Calu3 (cell line): Measurements from ENCODE around the gene RASSF7. TPM values are rescaled to one million over a fixed set of nuclear protein-coding genes. Genes with fewer than 3 reads are reported as not detected.

Experiments used
- BruUV-seq: library from RNA; stranded (reverse); fragments of 400-500 nt; replicated peaks from 2 replicates; lab custom pipeline; 2021; lab: Mats Ljungman, UMichigan
- CTCF ChIA-PET: fragments of 300-600 bp; sonication (Branson Sonifier 250); formaldehyde crosslinking; loops from one replicate; lab custom pipeline; 2022; ENCODE audit warnings: antibody characterized with exemption; lab: Charles Lee
- DNase-seq: peaks from one replicate; pipeline ENCODE4 v3.0.0; 2022
- H3K27ac Mint-ChIP-seq: one replicate; pipeline ENCODE4 v1.8.0; 2022; ENCODE audit warnings: mixed read lengths; ENCODE audit not compliant: unreplicated experiment
- H3K27me3 Mint-ChIP-seq: one replicate; pipeline ENCODE4 v1.8.0; 2022; ENCODE audit warnings: mixed read lengths; ENCODE audit not compliant: unreplicated experiment
- H3K36me3 Mint-ChIP-seq: one replicate; pipeline ENCODE4 v1.8.0; 2022; ENCODE audit warnings: mild to moderate bottlenecking, moderate library complexity, mixed read lengths; ENCODE audit not compliant: insufficient read depth, unreplicated experiment
- H3K4me1 Mint-ChIP-seq: one replicate; pipeline ENCODE4 v1.8.0; 2022; ENCODE audit warnings: mild to moderate bottlenecking, low read depth, mixed read lengths; ENCODE audit not compliant: unreplicated experiment
- H3K4me3 Mint-ChIP-seq: one replicate; pipeline ENCODE4 v1.8.0; 2022; ENCODE audit warnings: mild to moderate bottlenecking, low read depth, moderate library complexity, mixed read lengths; ENCODE audit not compliant: unreplicated experiment
- H3K9me3 Mint-ChIP-seq: one replicate; pipeline ENCODE4 v1.8.0; 2022; ENCODE audit warnings: low read depth, mixed read lengths; ENCODE audit not compliant: unreplicated experiment
- intact Hi-C: fragments of 100-400 bp; cut with micrococcal nuclease; formaldehyde crosslinking; loops from one replicate; pipeline ENCODE4 v1.10.0; 2022; ENCODE audit not compliant: unreplicated experiment
- total RNA-seq: library from RNA; stranded (reverse); gene quantifications from 2 replicates; pipeline ENCODE4 v1.2.3, GENCODE V29; 2022
- TF ChIP-seq, protein P1 (sequence below): fragments of 200-600 bp; IDR thresholded peaks from one replicate; pipeline ENCODE4 v1.8.0; 2022; ENCODE audit warnings: antibody characterized with exemption; ENCODE audit not compliant: unreplicated experiment

The RASSF7 gene
- total RNA-seq, 1 experiment from 2014 or later = 93.3 TPM

DNA sequence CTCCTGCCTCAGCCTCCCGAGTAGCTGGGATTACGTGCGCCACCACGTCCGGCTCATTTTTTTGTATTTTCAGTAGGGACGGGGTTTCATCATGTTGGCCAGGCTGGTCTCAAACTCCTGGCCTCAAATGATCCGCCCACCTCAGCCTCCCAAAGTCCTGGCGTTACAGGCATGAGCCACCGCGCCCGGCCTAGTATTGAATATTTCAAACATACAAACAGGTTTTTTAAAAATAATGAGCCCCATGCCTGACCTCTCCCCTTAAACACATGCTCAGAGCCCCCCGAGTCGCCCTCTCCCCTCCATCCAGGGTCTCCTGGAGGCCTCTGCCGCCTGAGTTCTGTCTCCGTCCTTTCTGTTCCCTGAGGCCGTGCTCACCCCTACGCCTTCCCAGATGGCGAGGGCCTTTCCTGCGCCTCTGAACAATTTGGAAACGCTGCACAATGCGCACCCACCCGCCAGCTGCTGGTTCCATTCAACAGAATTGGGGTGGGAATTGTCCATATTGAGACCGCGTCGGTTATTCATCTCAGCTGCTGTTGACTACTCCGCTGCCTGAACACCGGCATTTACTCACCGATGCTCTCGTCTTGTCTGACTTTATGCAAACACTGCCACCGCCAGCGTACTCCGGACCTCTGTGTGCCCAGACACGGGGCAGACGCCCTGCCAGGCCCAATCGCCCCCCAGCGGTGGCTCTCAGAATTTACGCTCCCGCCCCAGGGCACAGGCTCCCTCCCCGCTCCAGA is 40.2 kb upstream of the RASSF7 start:
- Mint-ChIP-seq H3K27me3 (no peaks in the 10 kb centered on the region), H3K4me1 (no peaks in the 10 kb centered on the region), H3K4me3 (no peak overlapping the region), H3K36me3 (peaks cover 15% of the 10 kb centered on the region), H3K9me3 (peaks cover 2% of the 10 kb centered on the region), H3K27ac (no peak overlapping the region)
- intact Hi-C loops = no loop called here
- TF ChIP-seq, protein P1, sequence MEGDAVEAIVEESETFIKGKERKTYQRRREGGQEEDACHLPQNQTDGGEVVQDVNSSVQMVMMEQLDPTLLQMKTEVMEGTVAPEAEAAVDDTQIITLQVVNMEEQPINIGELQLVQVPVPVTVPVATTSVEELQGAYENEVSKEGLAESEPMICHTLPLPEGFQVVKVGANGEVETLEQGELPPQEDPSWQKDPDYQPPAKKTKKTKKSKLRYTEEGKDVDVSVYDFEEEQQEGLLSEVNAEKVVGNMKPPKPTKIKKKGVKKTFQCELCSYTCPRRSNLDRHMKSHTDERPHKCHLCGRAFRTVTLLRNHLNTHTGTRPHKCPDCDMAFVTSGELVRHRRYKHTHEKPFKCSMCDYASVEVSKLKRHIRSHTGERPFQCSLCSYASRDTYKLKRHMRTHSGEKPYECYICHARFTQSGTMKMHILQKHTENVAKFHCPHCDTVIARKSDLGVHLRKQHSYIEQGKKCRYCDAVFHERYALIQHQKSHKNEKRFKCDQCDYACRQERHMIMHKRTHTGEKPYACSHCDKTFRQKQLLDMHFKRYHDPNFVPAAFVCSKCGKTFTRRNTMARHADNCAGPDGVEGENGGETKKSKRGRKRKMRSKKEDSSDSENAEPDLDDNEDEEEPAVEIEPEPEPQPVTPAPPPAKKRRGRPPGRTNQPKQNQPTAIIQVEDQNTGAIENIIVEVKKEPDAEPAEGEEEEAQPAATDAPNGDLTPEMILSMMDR = no peak
- CTCF ChIA-PET = no interaction called here
- DNase-seq = no peak
- BruUV-seq = no TSS peak

DNA sequence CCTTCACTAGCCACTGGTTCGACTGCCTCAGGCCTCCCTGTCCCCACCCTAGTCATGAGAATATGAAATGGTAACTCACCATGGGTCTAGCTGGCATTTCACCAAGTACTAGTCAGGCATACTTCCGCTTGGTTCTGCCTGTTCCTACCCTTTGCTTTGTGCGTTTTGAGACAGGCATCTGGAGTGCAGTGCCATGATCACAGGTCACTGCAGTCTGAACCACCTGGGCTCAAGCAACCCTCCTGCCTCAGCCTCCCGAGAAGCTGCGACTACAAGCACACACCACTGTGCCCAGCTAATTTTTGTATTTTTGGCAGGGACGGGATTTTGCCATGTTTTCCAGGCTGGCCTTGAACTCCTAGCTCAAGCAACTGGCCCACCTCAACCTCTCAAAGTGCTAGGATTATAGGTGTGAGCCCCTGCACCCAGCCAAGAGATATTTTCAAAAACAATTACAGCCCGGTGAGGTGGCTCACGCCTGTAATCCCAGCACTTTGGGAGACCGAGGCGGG is 39.5 kb upstream of the RASSF7 start:
- CTCF ChIA-PET = no interaction called here
- peaks cover 10% of the 10 kb centered on the region for H3K36me3 Mint-ChIP-seq
- intact Hi-C loops = no loop called here

DNA sequence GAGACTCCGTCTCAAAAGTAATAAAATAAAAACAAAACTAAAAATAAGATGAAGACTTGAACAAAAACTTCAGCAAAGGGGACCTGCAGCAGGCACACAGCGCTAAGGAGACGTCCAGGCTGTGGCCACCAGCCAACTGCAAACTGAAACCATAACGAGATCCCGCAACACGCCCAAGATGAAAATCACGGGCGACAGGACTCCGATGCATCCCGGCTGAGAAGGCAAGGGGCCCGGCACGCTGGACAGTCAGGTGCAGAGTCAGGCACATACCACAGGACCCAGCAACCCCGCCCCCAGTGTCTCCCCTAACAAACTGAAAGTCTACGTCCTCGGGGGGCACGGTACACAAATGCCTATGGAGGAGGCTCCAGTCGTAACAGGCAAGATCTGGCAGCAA is 34.6 kb upstream of the RASSF7 start:
- TF ChIP-seq, protein P1 = no peak
- Mint-ChIP-seq H3K27me3 (no peaks in the 10 kb centered on the region), H3K4me3 (no peak overlapping the region), H3K36me3 (no peaks in the 10 kb centered on the region), H3K4me1 (no peaks in the 10 kb centered on the region), H3K9me3 (peaks cover 2% of the 10 kb centered on the region), H3K27ac (no peak overlapping the region)
- intact Hi-C loops = no loop called here
- CTCF ChIA-PET = no interaction called here
- DNase-seq = no peak
- no TSS peak for BruUV-seq

More for the DNA sequence above, 39.5 kb upstream of the RASSF7 start:
- Mint-ChIP-seq H3K27ac (no peak overlapping the region), H3K9me3 (peaks cover 2% of the 10 kb centered on the region), H3K4me1 (no peaks in the 10 kb centered on the region), H3K27me3 (no peaks in the 10 kb centered on the region), H3K4me3 (no peak overlapping the region)
- BruUV-seq = no TSS peak
- TF ChIP-seq, protein P1 = no peak
- DNase-seq = no peak

DNA sequence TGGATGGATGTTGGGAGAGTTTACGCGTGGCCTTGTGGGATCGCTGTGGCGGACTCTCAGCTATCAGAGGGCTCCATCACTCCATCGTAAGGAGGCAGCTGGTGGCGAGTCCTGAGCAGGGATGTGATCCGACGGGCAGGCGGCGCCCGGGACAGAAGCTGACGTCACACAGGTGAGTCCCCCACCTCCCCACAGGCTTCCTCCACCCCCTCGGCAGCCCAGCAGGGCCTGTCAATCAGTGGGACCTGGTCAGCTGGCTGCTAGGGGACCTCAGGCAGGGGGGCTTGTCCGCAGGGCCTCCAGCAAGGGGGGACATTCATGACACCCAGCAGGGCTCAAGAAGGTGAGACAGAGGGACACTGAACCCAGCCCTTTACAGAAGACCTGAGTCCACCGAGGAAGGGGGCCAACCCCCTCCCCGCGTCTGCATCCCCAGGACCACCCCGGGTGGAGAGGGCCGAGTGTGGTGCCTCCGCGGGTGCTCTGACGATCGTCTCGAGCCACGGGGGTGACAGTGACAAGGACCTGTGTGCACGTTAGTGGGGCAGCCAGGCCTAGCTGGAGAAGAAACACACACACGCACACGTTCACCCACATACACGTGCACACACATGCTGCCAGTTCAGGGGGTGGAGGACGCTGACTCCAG is 32.5 kb upstream of the RASSF7 start:
- CTCF ChIA-PET = no interaction called here
- H3K9me3 Mint-ChIP-seq = peaks cover 2% of the 10 kb centered on the region

More for the DNA sequence above, 32.5 kb upstream of the RASSF7 start:
- H3K4me1 Mint-ChIP-seq = no peaks in the 10 kb centered on the region
- TF ChIP-seq, protein P1 = no peak
- H3K27ac Mint-ChIP-seq = no peak overlapping the region
- H3K36me3 Mint-ChIP-seq = peaks cover 12% of the 10 kb centered on the region
- no peaks in the 10 kb centered on the region for H3K27me3 Mint-ChIP-seq
- DNase-seq = no peak
- BruUV-seq = no TSS peak
- intact Hi-C loops = no loop called here
- H3K4me3 Mint-ChIP-seq = no peak overlapping the region
